ENCODE data around the gene PDE4D.
A peak's percentile ranks its signal among the peaks of the same experiment; 100 is the strongest.

PDE4D gene

GRCh38 chr5:59893429-59894227, at the start of gene PDE4D:
Gene PDE4D (minus strand): TSS chr5:59893726.
- peak; percentile 83 for DNase-seq

GRCh38 chr5:59937633-59938032, 44.1 kb upstream of the PDE4D start:
- no peak for DNase-seq

- DNase-seq = no peak
These were observed 29.9 kb upstream of the PDE4D start for GRCh38 chr5:59923465-59923864.

GRCh38 chr5:59922220-59922619, 28.7 kb upstream of the PDE4D start:
- no peak for DNase-seq

GRCh38 chr5:59921816-59922215, 28.3 kb upstream of the PDE4D start:
- DNase-seq = no peak

GRCh38 chr5:59919484-59919883, 26.0 kb upstream of the PDE4D start:
- DNase-seq = no peak

- no peak for DNase-seq
These were observed 23.6 kb upstream of the PDE4D start for GRCh38 chr5:59917121-59917520.

GRCh38 chr5:59905188-59905587, 11.7 kb upstream of the PDE4D start:
- DNase-seq = no peak

- DNase-seq = no peak
These were observed 3.5 kb upstream of the PDE4D start for GRCh38 chr5:59897075-59897474.

- DNase-seq = no peak
These were observed 1.4 kb downstream of the PDE4D start for GRCh38 chr5:59891962-59892643.

- no peak for DNase-seq
These were observed 6.3 kb downstream of the PDE4D start for GRCh38 chr5:59887274-59887673.

GRCh38 chr5:59874675-59875074, 18.9 kb downstream of the PDE4D start:
- no peak for DNase-seq

GRCh38 chr5:59873113-59873512, 20.4 kb downstream of the PDE4D start:
- no peak for DNase-seq

- no peak for DNase-seq
These were observed 26.9 kb downstream of the PDE4D start for GRCh38 chr5:59866661-59867060.

GRCh38 chr5:59864718-59865117, 28.8 kb downstream of the PDE4D start:
- DNase-seq = no peak

GRCh38 chr5:59863777-59864176, 29.7 kb downstream of the PDE4D start:
- no peak for DNase-seq

GRCh38 chr5:59856358-59856757, 37.2 kb downstream of the PDE4D start:
- DNase-seq = no peak

- DNase-seq = no peak
These were observed 42.8 kb downstream of the PDE4D start for GRCh38 chr5:59850766-59851165.

- DNase-seq = no peak
These were observed 45.9 kb downstream of the PDE4D start for GRCh38 chr5:59847586-59847985.

- no peak for DNase-seq
These were observed 47.8 kb downstream of the PDE4D start for GRCh38 chr5:59845730-59846129.

- no peak for DNase-seq
These were observed 49.9 kb downstream of the PDE4D start for GRCh38 chr5:59843511-59844213.

- no peak for DNase-seq
These were observed 50.5 kb downstream of the PDE4D start for GRCh38 chr5:59842999-59843398.

- no peak for DNase-seq
These were observed 53.3 kb downstream of the PDE4D start for GRCh38 chr5:59840200-59840601.

- no peak for DNase-seq
These were observed 54.5 kb downstream of the PDE4D start for GRCh38 chr5:59838989-59839388.

Data from left hindlimb (tissue), 1 donor.